ENCODE data around the gene API5. TPM values are rescaled to one million over a fixed set of nuclear protein-coding genes. Genes with fewer than 3 reads are reported as not detected.

The API5 gene
- total and polyA plus RNA-seq, 2 experiments from 2014 or later: 36.1 to 144 TPM

GRCh38 chr11:43376594-43376993 is 64.8 kb downstream of the API5 start:
- Histone ChIP-seq H2AFZ (no peak overlapping the region), H3F3A (replicated peaks; ENCODE audit: low read depth) (no peaks in the 10 kb centered on the region), H3K4me2 (no peak overlapping the region), H3K27me3 (ENCODE audit: insufficient read depth) (no peaks in the 10 kb centered on the region), H4K20me1 (replicated peaks; ENCODE audit: insufficient read depth) (no peaks in the 10 kb centered on the region; the same call in none of the 2 replicates), H3K4me1 (ENCODE audit: insufficient read depth) (peaks cover 5% of the 10 kb centered on the region), H3K9me2 (ENCODE audit: insufficient read depth) (no peaks in the 10 kb centered on the region), H3K4me3 (no peak overlapping the region), H3K36me3 (ENCODE audit: insufficient read depth) (0 out of 2 replicates have a peak, but pooled peaks cover 2% of the 10 kb centered on the region), H3K27ac (ENCODE audit: low read depth) (no peak overlapping the region), H3K79me2 (replicated peaks; ENCODE audit: insufficient read depth) (peaks cover 80% of the 10 kb centered on the region)
- no peak for DNase-seq (ENCODE audit: low spot score)
- no peaks in the 10 kb centered on the region for H3K9me3 Mint-ChIP-seq
- H3K27ac Mint-ChIP-seq: no peak overlapping the region
- peaks cover 17% of the 10 kb centered on the region for H3K4me1 Mint-ChIP-seq
- ATAC-seq: no peak
- TF ChIP-seq ZNF331 (CRISPR knock-in tag; IDR thresholded peaks at IDR 0.05; ENCODE audit: low read depth) (no peak), ZNF114 (CRISPR knock-in tag; IDR thresholded peaks at IDR 0.05) (no peak), JUNB (IDR thresholded peaks at IDR 0.05; ENCODE audit: unreplicated experiment) (no peak), EZH2 (IDR thresholded peaks at IDR 0.05; ENCODE audit: low read depth, unreplicated experiment) (no peak), NANOG (IDR thresholded peaks at IDR 0.05; ENCODE audit: borderline replicate concordance) (no peak), POLR2AphosphoS5 (IDR thresholded peaks at IDR 0.05; ENCODE audit: low read depth) (no peak), ETS1 (IDR thresholded peaks at IDR 0.05) (no peak), CTCF (conservative IDR thresholded peaks at IDR 0.05; ENCODE audit: low read depth in 2 of 2) (no peak), CREB1 (CRISPR knock-in tag; IDR thresholded peaks at IDR 0.05; ENCODE audit: low read depth) (no peak), STAT1 (IDR thresholded peaks at IDR 0.05; ENCODE audit: unreplicated experiment) (no peak), REST (IDR thresholded peaks at IDR 0.05; ENCODE audit: unreplicated experiment) (no peak), EZH2phosphoT487 (IDR thresholded peaks at IDR 0.05; ENCODE audit: unreplicated experiment) (no peak)
- TF ChIP-seq, protein P1, sequence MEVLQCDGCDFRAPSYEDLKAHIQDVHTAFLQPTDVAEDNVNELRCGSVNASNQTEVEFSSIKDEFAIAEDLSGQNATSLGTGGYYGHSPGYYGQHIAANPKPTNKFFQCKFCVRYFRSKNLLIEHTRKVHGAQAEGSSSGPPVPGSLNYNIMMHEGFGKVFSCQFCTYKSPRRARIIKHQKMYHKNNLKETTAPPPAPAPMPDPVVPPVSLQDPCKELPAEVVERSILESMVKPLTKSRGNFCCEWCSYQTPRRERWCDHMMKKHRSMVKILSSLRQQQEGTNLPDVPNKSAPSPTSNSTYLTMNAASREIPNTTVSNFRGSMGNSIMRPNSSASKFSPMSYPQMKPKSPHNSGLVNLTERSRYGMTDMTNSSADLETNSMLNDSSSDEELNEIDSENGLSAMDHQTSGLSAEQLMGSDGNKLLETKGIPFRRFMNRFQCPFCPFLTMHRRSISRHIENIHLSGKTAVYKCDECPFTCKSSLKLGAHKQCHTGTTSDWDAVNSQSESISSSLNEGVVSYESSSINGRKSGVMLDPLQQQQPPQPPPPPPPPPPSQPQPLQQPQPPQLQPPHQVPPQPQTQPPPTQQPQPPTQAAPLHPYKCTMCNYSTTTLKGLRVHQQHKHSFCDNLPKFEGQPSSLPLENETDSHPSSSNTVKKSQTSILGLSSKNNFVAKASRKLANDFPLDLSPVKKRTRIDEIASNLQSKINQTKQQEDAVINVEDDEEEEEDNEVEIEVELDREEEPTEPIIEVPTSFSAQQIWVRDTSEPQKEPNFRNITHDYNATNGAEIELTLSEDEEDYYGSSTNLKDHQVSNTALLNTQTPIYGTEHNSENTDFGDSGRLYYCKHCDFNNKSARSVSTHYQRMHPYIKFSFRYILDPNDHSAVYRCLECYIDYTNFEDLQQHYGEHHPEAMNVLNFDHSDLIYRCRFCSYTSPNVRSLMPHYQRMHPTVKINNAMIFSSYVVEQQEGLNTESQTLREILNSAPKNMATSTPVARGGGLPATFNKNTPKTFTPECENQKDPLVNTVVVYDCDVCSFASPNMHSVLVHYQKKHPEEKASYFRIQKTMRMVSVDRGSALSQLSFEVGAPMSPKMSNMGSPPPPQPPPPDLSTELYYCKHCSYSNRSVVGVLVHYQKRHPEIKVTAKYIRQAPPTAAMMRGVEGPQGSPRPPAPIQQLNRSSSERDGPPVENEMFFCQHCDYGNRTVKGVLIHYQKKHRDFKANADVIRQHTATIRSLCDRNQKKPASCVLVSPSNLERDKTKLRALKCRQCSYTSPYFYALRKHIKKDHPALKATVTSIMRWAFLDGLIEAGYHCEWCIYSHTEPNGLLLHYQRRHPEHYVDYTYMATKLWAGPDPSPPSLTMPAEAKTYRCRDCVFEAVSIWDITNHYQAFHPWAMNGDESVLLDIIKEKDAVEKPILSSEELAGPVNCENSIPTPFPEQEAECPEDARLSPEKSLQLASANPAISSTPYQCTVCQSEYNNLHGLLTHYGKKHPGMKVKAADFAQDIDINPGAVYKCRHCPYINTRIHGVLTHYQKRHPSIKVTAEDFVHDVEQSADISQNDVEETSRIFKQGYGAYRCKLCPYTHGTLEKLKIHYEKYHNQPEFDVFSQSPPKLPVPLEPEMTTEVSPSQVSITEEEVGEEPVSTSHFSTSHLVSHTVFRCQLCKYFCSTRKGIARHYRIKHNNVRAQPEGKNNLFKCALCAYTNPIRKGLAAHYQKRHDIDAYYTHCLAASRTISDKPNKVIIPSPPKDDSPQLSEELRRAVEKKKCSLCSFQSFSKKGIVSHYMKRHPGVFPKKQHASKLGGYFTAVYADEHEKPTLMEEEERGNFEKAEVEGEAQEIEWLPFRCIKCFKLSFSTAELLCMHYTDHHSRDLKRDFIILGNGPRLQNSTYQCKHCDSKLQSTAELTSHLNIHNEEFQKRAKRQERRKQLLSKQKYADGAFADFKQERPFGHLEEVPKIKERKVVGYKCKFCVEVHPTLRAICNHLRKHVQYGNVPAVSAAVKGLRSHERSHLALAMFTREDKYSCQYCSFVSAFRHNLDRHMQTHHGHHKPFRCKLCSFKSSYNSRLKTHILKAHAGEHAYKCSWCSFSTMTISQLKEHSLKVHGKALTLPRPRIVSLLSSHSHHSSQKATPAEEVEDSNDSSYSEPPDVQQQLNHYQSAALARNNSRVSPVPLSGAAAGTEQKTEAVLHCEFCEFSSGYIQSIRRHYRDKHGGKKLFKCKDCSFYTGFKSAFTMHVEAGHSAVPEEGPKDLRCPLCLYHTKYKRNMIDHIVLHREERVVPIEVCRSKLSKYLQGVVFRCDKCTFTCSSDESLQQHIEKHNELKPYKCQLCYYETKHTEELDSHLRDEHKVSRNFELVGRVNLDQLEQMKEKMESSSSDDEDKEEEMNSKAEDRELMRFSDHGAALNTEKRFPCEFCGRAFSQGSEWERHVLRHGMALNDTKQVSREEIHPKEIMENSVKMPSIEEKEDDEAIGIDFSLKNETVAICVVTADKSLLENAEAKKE (CRISPR knock-in tag; IDR thresholded peaks at IDR 0.05): no peak
- H3K27me3 Mint-ChIP-seq (ENCODE audit: insufficient read depth, low read depth, poor library complexity): no peaks in the 10 kb centered on the region
- no peak overlapping the region for H3K4me3 Mint-ChIP-seq
- H3K36me3 Mint-ChIP-seq (ENCODE audit: low read depth): peaks cover under 1% of the 10 kb centered on the region; the same call in 2 of the 3 replicates
